DND-41 (cell line): ENCODE data around the gene KCNG3.

Experiments used
- ATAC-seq: fragments of 200-7000 bp; cut with Tn5 transposase; 3 replicates; pipeline ENCODE4 v1.9.1; 2021; ENCODE audit warnings: low read depth; ENCODE audit not compliant: insufficient read depth
- DNase-seq: peaks from one replicate; pipeline ENCODE4 v3.0.0-alpha.2; 2020
- H2AFZ ChIP-seq: 2 replicates; pipeline ENCODE4 v1.6.0; 2012; ENCODE audit warnings: low read depth, low read length
- H3K27ac ChIP-seq: 2 replicates; pipeline ENCODE4 v1.5.1; 2012; ENCODE audit warnings: low read length, inconsistent platforms
- H3K27me3 ChIP-seq: fragments of 200-600 bp; sonication (generic); 2 replicates; pipeline ENCODE4 v1.6.0; 2012; ENCODE audit warnings: low read length, mild to moderate bottlenecking, inconsistent platforms; ENCODE audit not compliant: insufficient read depth, poor library complexity
- H3K36me3 ChIP-seq: 2 replicates; pipeline ENCODE4 v1.5.1; 2012; ENCODE audit warnings: low read length, inconsistent platforms; ENCODE audit not compliant: insufficient read depth
- H3K4me1 ChIP-seq: 2 replicates; pipeline ENCODE4 v1.5.1; 2012; ENCODE audit warnings: mild to moderate bottlenecking, low read length; ENCODE audit not compliant: insufficient read depth
- H3K4me2 ChIP-seq: 2 replicates; pipeline ENCODE4 v1.6.0; 2012; ENCODE audit warnings: mild to moderate bottlenecking, moderate library complexity, low read length, inconsistent platforms; ENCODE audit not compliant: insufficient read depth
- H3K4me3 ChIP-seq, 2 experiments: fragments of 200-600 bp in 1 of 2; shearing (Covaris generic) in 1 of 2; 2 replicates each; pipeline ENCODE4 v1.5.1; 2012 to 2016; ENCODE audit warnings: inconsistent platforms in 2 of 2, low read length in 2 of 2, mild to moderate bottlenecking in 2 of 2, low read depth in 1 of 2, moderate library complexity in 1 of 2
- H3K79me2 ChIP-seq: 2 replicates; pipeline ENCODE4 v1.6.0; 2012; ENCODE audit warnings: low read length, inconsistent platforms; ENCODE audit not compliant: insufficient read depth
- H3K9ac ChIP-seq: 2 replicates; pipeline ENCODE4 v1.6.0; 2012; ENCODE audit warnings: low read depth, mild to moderate bottlenecking, inconsistent platforms, low read length, moderate library complexity
- H3K9me3 ChIP-seq: 2 replicates; pipeline ENCODE4 v1.5.1; 2012; ENCODE audit warnings: low read length, moderate library complexity, mild to moderate bottlenecking, inconsistent platforms; ENCODE audit not compliant: insufficient read depth, severe bottlenecking
- H4K20me1 ChIP-seq: 2 replicates; pipeline ENCODE4 v1.6.0; 2012; ENCODE audit warnings: low read length; ENCODE audit not compliant: insufficient read depth
- EZH2 ChIP-seq: IDR thresholded peaks from 3 replicates; pipeline ENCODE4 v1.6.1; 2012; ENCODE audit warnings: borderline replicate concordance, low read depth, mild to moderate bottlenecking, moderate library complexity, low read length, inconsistent platforms; ENCODE audit not compliant: severe bottlenecking
- TF ChIP-seq, protein P1 (sequence below): IDR thresholded peaks from 2 replicates; pipeline ENCODE4 v1.5.1; 2012; ENCODE audit warnings: borderline replicate concordance, low read length, moderate library complexity, mild to moderate bottlenecking; ENCODE audit not compliant: poor library complexity, severe bottlenecking; ENCODE audit errors: extremely low read depth

KCNG3 gene

DNA sequence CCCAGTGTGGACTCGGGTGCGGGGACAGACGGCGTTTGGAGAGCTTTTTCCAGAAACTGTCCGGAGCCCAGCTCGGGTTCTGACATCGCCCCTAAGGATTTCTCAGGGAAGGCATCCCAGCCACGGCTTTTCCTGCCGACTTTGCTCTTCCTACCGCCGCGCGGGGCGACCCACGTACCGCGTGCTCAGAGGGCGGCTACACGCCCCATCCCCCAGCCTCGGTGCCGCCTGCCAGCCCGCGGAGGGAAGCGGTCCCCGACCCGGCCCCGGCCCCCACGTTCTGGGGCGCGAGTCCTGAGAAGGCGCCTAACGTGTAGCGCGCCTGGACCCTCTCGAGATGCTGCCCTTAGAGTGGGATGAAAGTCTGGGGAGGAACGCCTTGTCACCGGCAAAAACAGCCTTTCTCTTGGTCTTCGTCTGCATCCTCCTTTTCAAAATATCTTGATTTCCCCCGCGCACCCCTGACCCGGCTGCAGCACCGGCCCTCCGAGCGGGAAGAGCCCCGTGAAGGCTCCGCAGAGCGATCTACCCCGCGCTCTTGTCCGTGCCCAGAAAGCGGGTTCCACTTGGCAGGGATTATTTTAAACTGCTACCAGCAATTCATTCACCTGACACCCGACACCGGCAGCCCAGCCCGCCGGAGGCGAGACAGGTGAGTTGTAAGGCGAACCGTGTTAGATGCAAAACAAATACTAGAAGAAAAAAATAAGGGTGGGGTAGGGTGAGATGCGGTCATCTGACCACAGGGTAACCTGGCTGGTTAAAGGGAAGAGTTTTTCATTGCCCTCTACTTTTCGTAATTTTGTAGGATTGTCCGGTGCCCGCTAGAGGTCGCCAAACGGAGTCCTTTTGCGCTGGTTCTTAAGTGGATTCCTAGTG lies 812 bp upstream of the KCNG3 start:
- Histone ChIP-seq H3K27me3 (no peaks in the 10 kb centered on the region), H3K36me3 (no peaks in the 10 kb centered on the region), H3K4me2 (peak overlapping the region; percentile 79), H3K9ac (peak overlapping the region; percentile 39), H3K4me1 (peaks cover 13% of the 10 kb centered on the region), H3K27ac (no peak overlapping the region), H3K4me3 (peak overlapping the region; percentile 17 to 55; a peak in 3 of 4 replicates), H4K20me1 (no peaks in the 10 kb centered on the region), H3K9me3 (no peaks in the 10 kb centered on the region), H3K79me2 (no peaks in the 10 kb centered on the region), H2AFZ (peak overlapping the region; percentile 76)
- TF ChIP-seq, protein P1, sequence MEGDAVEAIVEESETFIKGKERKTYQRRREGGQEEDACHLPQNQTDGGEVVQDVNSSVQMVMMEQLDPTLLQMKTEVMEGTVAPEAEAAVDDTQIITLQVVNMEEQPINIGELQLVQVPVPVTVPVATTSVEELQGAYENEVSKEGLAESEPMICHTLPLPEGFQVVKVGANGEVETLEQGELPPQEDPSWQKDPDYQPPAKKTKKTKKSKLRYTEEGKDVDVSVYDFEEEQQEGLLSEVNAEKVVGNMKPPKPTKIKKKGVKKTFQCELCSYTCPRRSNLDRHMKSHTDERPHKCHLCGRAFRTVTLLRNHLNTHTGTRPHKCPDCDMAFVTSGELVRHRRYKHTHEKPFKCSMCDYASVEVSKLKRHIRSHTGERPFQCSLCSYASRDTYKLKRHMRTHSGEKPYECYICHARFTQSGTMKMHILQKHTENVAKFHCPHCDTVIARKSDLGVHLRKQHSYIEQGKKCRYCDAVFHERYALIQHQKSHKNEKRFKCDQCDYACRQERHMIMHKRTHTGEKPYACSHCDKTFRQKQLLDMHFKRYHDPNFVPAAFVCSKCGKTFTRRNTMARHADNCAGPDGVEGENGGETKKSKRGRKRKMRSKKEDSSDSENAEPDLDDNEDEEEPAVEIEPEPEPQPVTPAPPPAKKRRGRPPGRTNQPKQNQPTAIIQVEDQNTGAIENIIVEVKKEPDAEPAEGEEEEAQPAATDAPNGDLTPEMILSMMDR, result peak; percentile 94
- no peak for TF ChIP-seq EZH2
- DNase-seq, result peak; percentile 74
- peak; percentile 86 for ATAC-seq

DNA sequence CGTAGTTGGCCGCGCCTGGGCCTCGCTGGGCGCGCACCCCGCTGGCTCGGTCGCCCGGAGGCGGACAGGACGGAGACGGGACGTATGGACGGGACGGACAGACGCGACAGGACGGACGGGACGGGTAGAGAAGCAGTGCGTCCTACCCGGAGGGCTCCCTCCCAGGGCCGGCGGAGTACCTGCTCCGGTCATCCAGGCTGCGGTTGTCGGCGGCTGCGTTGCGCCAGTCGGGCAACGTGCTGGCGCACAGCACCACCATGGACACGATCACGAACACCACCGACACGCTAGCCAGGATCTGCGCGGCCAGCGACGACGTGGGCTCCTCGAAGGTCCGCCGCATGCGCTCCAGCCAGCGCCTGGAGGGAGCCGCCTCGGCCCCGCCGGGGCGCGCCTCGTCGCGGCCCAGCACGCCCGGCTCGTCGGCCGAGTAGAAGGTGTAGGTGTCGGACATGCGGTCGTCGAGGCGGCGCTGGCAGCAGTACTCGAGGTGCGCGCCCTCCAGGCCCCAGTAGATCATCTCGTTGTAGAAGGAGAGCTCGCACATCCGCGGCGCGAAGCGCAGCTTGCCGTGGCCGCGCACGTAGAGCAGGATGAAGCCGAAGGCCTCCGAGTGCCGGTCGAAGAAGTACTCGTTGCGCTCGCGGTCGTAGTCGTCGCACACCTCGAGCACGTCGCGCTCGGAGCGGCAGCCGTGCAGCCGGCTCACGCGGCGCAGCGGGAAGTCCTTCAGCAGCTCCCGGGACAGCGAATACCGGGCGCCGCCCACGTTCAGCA lies 903 bp downstream of the KCNG3 start:
- no peaks in the 10 kb centered on the region for H3K9me3 ChIP-seq
- DNase-seq, result no peak
- H3K4me3 ChIP-seq, result no peak overlapping the region
- H3K36me3 ChIP-seq, result no peaks in the 10 kb centered on the region
- H3K27me3 ChIP-seq, result no peaks in the 10 kb centered on the region
- no peaks in the 10 kb centered on the region for H4K20me1 ChIP-seq
- no peak overlapping the region for H3K9ac ChIP-seq
- peaks cover 13% of the 10 kb centered on the region for H3K4me1 ChIP-seq
- no peak for ATAC-seq
- no peak overlapping the region for H3K4me2 ChIP-seq
- TF ChIP-seq, protein P1, result no peak
- TF ChIP-seq EZH2, result no peak
- H3K79me2 ChIP-seq, result no peaks in the 10 kb centered on the region
- H3K27ac ChIP-seq, result no peak overlapping the region
- H2AFZ ChIP-seq, result no peak overlapping the region

DNA sequence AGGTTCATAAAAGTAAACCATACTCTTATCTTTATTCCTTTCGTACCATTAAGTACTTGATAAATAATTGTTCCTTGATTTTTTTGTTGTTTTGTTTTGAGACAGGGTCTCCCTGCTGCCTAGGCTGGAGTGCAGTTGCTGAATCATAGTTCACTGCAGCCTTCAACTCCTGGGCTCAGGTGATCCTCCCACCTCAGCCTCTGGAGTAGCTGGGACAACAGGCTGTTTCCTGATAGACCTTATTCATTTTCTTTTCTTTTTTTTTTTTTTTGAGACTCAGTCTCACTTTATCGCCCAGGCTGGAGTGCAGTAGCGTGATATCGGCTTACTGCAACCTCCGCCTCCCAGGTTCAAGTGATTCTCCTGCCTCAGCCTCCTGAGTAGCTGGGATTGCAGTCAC lies 5.5 kb downstream of the KCNG3 start:
- TF ChIP-seq, protein P1, result no peak
- no peak for TF ChIP-seq EZH2
- no peaks in the 10 kb centered on the region for H3K36me3 ChIP-seq
- no peak for DNase-seq

More for the DNA sequence above, 5.5 kb downstream of the KCNG3 start:
- no peak overlapping the region for H3K4me3 ChIP-seq
- H3K4me2 ChIP-seq, result no peak overlapping the region
- H3K27me3 ChIP-seq, result no peaks in the 10 kb centered on the region
- H3K9ac ChIP-seq, result no peak overlapping the region
- no peak overlapping the region for H3K27ac ChIP-seq
- no peaks in the 10 kb centered on the region for H3K4me1 ChIP-seq
- H3K9me3 ChIP-seq, result no peaks in the 10 kb centered on the region
- no peaks in the 10 kb centered on the region for H3K79me2 ChIP-seq
- no peak for ATAC-seq
- H2AFZ ChIP-seq, result no peak overlapping the region
- H4K20me1 ChIP-seq, result no peaks in the 10 kb centered on the region
